CD4-positive, alpha-beta T cell (primary cell): Measurements from ENCODE around the gene ASTN2. TPM values are rescaled to one million over a fixed set of nuclear protein-coding genes. Genes with fewer than 3 reads are reported as not detected.

ENCODE experiments used
- ATAC-seq: fragments of 200-7000 bp; cut with Tn5 transposase; one replicate; pipeline ENCODE4 v1.10.0; 2022; ENCODE audit warnings: mild to moderate bottlenecking; ENCODE audit not compliant: poor library complexity
- CTCF ChIA-PET: fragments of 350-600 bp; sonication (Branson Sonifier 250); formaldehyde crosslinking; loops from one replicate; lab custom pipeline; 2021; ENCODE audit warnings: antibody characterized with exemption, inconsistent platforms; lab: Charles Lee
- POLR2A ChIA-PET: fragments of 350-600 bp; sonication (Branson Sonifier 250); formaldehyde crosslinking; loops from one replicate; lab custom pipeline; 2021; ENCODE audit warnings: antibody characterized with exemption, inconsistent platforms; lab: Charles Lee
- DNase-seq, 14 experiments: peaks; one replicate each; pipeline ENCODE4 v3.0.0-alpha.2; 2013 to 2020; ENCODE audit warnings: mixed read lengths in 2 of 14
- H3K27ac ChIP-seq, 2 donors: one replicate each; pipeline versions ENCODE4 v1.5.1 to v1.7.0; 2013; ENCODE audit warnings: low read length in 2 of 2, low read depth in 1 of 2, mild to moderate bottlenecking in 1 of 2
- H3K27me3 ChIP-seq, 2 experiments: 1 replicate in 1 of 2; 2 replicates in 1 of 2; pipeline versions ENCODE4 v1.6.1 to v1.7.0; 2013; ENCODE audit warnings: low read length in 2 of 2, control low read depth in 1 of 2, mild to moderate bottlenecking in 1 of 2, moderate library complexity in 1 of 2; ENCODE audit not compliant: insufficient read depth in 2 of 2, control insufficient read depth in 1 of 2
- H3K36me3 ChIP-seq: one replicate; pipeline ENCODE4 v1.6.1; 2013; ENCODE audit warnings: low read length, control low read depth; ENCODE audit not compliant: insufficient read depth
- H3K4me1 ChIP-seq: one replicate; pipeline ENCODE4 v1.6.1; 2013; ENCODE audit warnings: low read length, control low read depth; ENCODE audit not compliant: insufficient read depth
- H3K4me3 ChIP-seq: one replicate; pipeline ENCODE4 v1.5.1; 2013; ENCODE audit warnings: mild to moderate bottlenecking, low read length, moderate library complexity
- H3K9me3 ChIP-seq, 2 experiments: 1 replicate in 1 of 2; 2 replicates in 1 of 2; pipeline versions ENCODE4 v1.6.1 to v1.7.0; 2013; ENCODE audit warnings: low read length in 2 of 2, mild to moderate bottlenecking in 2 of 2, control low read depth in 1 of 2, moderate library complexity in 1 of 2; ENCODE audit not compliant: control insufficient read depth in 1 of 2, insufficient read depth in 1 of 2
- H3K27ac Mint-ChIP-seq: one replicate; pipeline ENCODE4 v1.8.0; 2020; ENCODE audit warnings: mixed read lengths
- H3K27me3 Mint-ChIP-seq: one replicate; pipeline ENCODE4 v1.8.0; 2021; ENCODE audit warnings: mixed read lengths
- H3K36me3 Mint-ChIP-seq: one replicate; pipeline ENCODE4 v1.8.0; 2021; ENCODE audit warnings: low read depth, mixed read lengths
- H3K4me1 Mint-ChIP-seq: one replicate; pipeline ENCODE4 v1.8.0; 2021; ENCODE audit warnings: low read depth, mixed read lengths
- H3K4me3 Mint-ChIP-seq: one replicate; pipeline ENCODE4 v1.8.0; 2020; ENCODE audit warnings: mild to moderate bottlenecking, mixed read lengths
- H3K9me3 Mint-ChIP-seq: one replicate; pipeline ENCODE4 v1.8.0; 2020; ENCODE audit warnings: mixed read lengths
- CTCF ChIP-seq: fragments of 200-600 bp; IDR thresholded peaks from one replicate; pipeline ENCODE4 v1.8.0; 2022; ENCODE audit warnings: antibody characterized with exemption, mild to moderate bottlenecking
- intact Hi-C, 2 experiments: fragments of 100-400 bp; cut with DNase I in 1 of 2; cut with micrococcal nuclease in 1 of 2; formaldehyde crosslinking; loops; one replicate each; pipeline versions ENCODE4 v1.15.1 to v1.9.0; 2023 to 2025; cut with DNase I, micrococcal nuclease
- total RNA-seq, 174 experiments: library from RNA in 2 of 174; stranded (reverse) in 2 of 174; gene quantifications; one replicate each; pipeline ENCODE4 v1.2.3 and lab custom pipeline; 2021 to 2026

The ASTN2 gene
- total RNA-seq, 2 experiments from 2014 or later: 2.3 to 2.4 TPM

GRCh38 chr9:116939614-116940013 lies 475.2 kb downstream of the ASTN2 start:
- intact Hi-C loops: no loop called here
- Mint-ChIP-seq H3K36me3 (no peaks in the 10 kb centered on the region), H3K27me3 (peaks cover 5% of the 10 kb centered on the region), H3K4me1 (no peaks in the 10 kb centered on the region), H3K27ac (no peak overlapping the region), H3K4me3 (no peak overlapping the region), H3K9me3 (peaks cover 3% of the 10 kb centered on the region)
- no peak for TF ChIP-seq CTCF
- H3K27ac ChIP-seq: no peak overlapping the region
- CTCF ChIA-PET: no interaction called here
- DNase-seq (no peak), ATAC-seq (no peak)
- H3K4me1 ChIP-seq: no peaks in the 10 kb centered on the region
- no peaks in the 10 kb centered on the region for H3K9me3 ChIP-seq
- POLR2A ChIA-PET: no interaction called here
- no peak overlapping the region for H3K4me3 ChIP-seq
- H3K36me3 ChIP-seq: no peaks in the 10 kb centered on the region
- no peaks in the 10 kb centered on the region for H3K27me3 ChIP-seq

- Histone ChIP-seq H3K27me3 (no peaks in the 10 kb centered on the region), H3K4me3 (no peak overlapping the region), H3K36me3 (no peaks in the 10 kb centered on the region), H3K9me3 (no peaks in the 10 kb centered on the region), H3K4me1 (no peaks in the 10 kb centered on the region), H3K27ac (no peak overlapping the region)
- intact Hi-C loops: no loop called here
- peaks cover 3% of the 10 kb centered on the region for H3K9me3 Mint-ChIP-seq
- no peak overlapping the region for H3K4me3 Mint-ChIP-seq
- CTCF ChIA-PET: no interaction called here
- no peaks in the 10 kb centered on the region for H3K36me3 Mint-ChIP-seq
- H3K4me1 Mint-ChIP-seq: no peaks in the 10 kb centered on the region
- POLR2A ChIA-PET: no interaction called here
- ATAC-seq (no peak), DNase-seq (no peak)
- no peak for TF ChIP-seq CTCF
- peaks cover 5% of the 10 kb centered on the region for H3K27me3 Mint-ChIP-seq
- H3K27ac Mint-ChIP-seq: no peak overlapping the region
Measured at GRCh38 chr9:116939161-116939560, 475.7 kb downstream of the ASTN2 start.

- Mint-ChIP-seq H3K4me3 (no peak overlapping the region), H3K36me3 (no peaks in the 10 kb centered on the region), H3K27me3 (no peaks in the 10 kb centered on the region), H3K9me3 (peaks cover 3% of the 10 kb centered on the region), H3K4me1 (no peaks in the 10 kb centered on the region), H3K27ac (no peak overlapping the region)
- ATAC-seq: no peak
- Histone ChIP-seq H3K9me3 (no peaks in the 10 kb centered on the region), H3K27ac (no peak overlapping the region), H3K36me3 (no peaks in the 10 kb centered on the region), H3K4me3 (no peak overlapping the region), H3K4me1 (no peaks in the 10 kb centered on the region), H3K27me3 (no peaks in the 10 kb centered on the region)
- ChIA-PET POLR2A (no interaction called here), CTCF (no interaction called here)
- TF ChIP-seq CTCF: no peak
- intact Hi-C loops: no loop called here
- DNase-seq: no peak
Measured at GRCh38 chr9:116937361-116937760, 477.5 kb downstream of the ASTN2 start.
